Pancreas (tissue), 10 donors: ENCODE data around the gene COL5A1. TPM values are rescaled to one million over a fixed set of nuclear protein-coding genes. Genes with fewer than 3 reads are reported as not detected.
A peak's percentile ranks its signal among the peaks of the same experiment; 100 is the strongest.

Experiments used
- ATAC-seq, 4 donors: fragments of 200-7000 bp; cut with Tn5 transposase; one replicate each; pipeline versions ENCODE4 v1.8.0 to v1.9.1; 2020; ENCODE audit warnings: mild to moderate bottlenecking in 4 of 4, moderate library complexity in 4 of 4
- DNase-seq, 6 donors: peaks; one replicate each; pipeline ENCODE4 v3.0.0-alpha.2; 2020
- FAIRE-seq: peaks from 2 replicates; lab custom pipeline; 2012; peaks lifted over from hg19 to GRCh38; lab: Jason Lieb, UNC
- H3K27ac ChIP-seq, 4 donors: fragments of 200-600 bp; sonication (generic); 1 replicate in 3 of 4; 2 replicates in 1 of 4; pipeline versions ENCODE4 v1.5.0 to v1.8.0; 2020
- H3K27me3 ChIP-seq, 4 donors: fragments of 200-600 bp; one replicate each; pipeline ENCODE4 v1.8.0; 2021
- H3K36me3 ChIP-seq, 3 donors: fragments of 200-600 bp; sonication (generic) in 1 of 3; one replicate each; pipeline versions ENCODE4 v1.5.0 to v1.8.0; 2020 to 2021
- H3K4me1 ChIP-seq, 3 donors: fragments of 200-600 bp; one replicate each; pipeline ENCODE4 v1.8.0; 2021
- H3K4me3 ChIP-seq, 4 donors: fragments of 200-600 bp; sonication (generic) in 2 of 4; one replicate each; pipeline versions ENCODE4 v1.5.0 to v1.8.0; 2020 to 2021
- H3K9me3 ChIP-seq, 4 donors: fragments of 200-600 bp; one replicate each; pipeline ENCODE4 v1.8.0; 2021
- CTCF ChIP-seq, 4 donors: fragments of 200-600 bp; sonication (generic) in 3 of 4; IDR thresholded peaks; one replicate each; pipeline versions ENCODE4 v1.5.0 to v1.8.0; 2021; ENCODE audit warnings: antibody characterized with exemption in 4 of 4
- WGBS, 2 donors: extraction: QIAGEN DNeasy Blood & Tissue Kit; methylation state at CpG; one replicate each; pipeline ENCODE4 v1.1.7; 2013; 5-methylcytosine and 5-hydroxymethylcytosine counted together
- intact Hi-C, 3 donors: fragments of 100-400 bp; cut with DNase I; formaldehyde crosslinking; loops; one replicate each; pipeline versions ENCODE4 v1.11.1 to v1.14.2; 2022
- polyA plus RNA-seq, 2 donors: library from polyadenylated mRNA; stranded (reverse); fragments of 200-250 nt; gene quantifications; one replicate each; pipeline ENCODE4 v1.2.3, GENCODE V29; 2013
- total RNA-seq, 6 donors: library from RNA; stranded (reverse); fragmentation: NEBNext Ultra II Directional in 4 of 6; extraction: Animal tissue kit (Norgen Biotek cat#: 25700) in 4 of 6; gene quantifications; one replicate each; pipeline versions ENCODE4 v1.2.1 to v1.2.4, GENCODE V29; 2021 to 2023
- donor health status: healthy with polysubstance abuse.
- donor health status: DM: no; HTN: no; CAD: no; lungs with moderate emphysema.
- donor health status: DM: no; HTN: no; CAD: no.
- donor health status: control.
- donor health status: control.
- donor health status: Bipolar disorder and iron deficiency.
- donor health status: DM: yes; HTN: yes; CAD: no.
- donor health status: DM: no; HTN: no; CAD: no.
- donor health status: DM: no; HTN: no; CAD: no.
- donor health status: DM: yes; HTN: yes; CAD: no.

Gene COL5A1
- total and polyA plus RNA-seq, 8 donors = 1.2 to 62.8 (median 3.5) TPM

DNA sequence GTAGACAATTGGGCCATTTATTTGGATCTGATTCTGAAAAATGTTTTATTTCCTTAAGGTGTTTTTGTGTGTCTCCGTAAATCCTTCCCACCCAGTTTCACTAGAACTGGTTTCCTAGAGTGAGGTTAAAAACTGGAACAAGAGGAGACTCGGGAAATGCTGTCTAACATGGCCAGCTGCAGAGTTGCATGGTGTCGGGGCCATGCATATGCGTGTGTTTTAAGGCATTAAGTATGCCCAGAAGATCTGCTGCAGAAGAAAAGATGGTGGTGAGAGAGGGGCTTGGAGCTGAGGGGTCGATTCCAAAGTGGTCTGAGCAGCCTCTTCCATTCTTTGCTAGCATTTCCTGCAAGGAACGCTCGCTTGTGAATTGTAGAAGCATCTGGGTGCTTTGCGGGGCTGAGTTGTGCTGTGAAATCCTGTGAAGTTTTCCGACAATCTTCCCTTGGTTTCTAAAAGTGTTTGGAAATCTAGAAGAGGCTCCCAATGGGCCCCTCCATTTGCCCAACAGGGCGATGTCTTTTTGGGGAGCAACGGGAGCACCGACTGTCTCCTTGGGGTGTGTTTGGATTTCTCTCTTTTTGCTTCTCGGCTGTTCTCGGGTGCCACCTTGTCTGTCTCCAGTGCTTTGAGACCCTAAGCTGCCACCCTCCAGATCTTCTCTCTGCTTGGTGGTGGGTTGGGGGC lies 113.8 kb downstream of the COL5A1 start:
- ATAC-seq (no peak), DNase-seq (no peak), FAIRE-seq (no peak)
- Histone ChIP-seq H3K4me3 (no peak overlapping the region), H3K27me3 (no peaks in the 10 kb centered on the region), H3K4me1 (no peaks in the 10 kb centered on the region), H3K36me3 (no peaks in the 10 kb centered on the region), H3K27ac (no peak overlapping the region), H3K9me3 (no peaks in the 10 kb centered on the region)
- no peak for TF ChIP-seq CTCF (IDR thresholded peaks at IDR 0.05)
- WGBS, 2 donors = 81 to 86% methylated on average over 14 of the region's 14 CpGs
- intact Hi-C loops = no loop called here

GRCh38 chr9:134756098-134756497 lies 114.5 kb downstream of the COL5A1 start:
- no peak overlapping the region for H3K27ac ChIP-seq
- no peaks in the 10 kb centered on the region for H3K9me3 ChIP-seq
- no peaks in the 10 kb centered on the region for H3K36me3 ChIP-seq
- FAIRE-seq = no peak
- intact Hi-C loops = no loop called here
- 78 to 89% methylated on average over 10 of the region's 10 CpGs for WGBS, 2 donors
- no peak overlapping the region for H3K4me3 ChIP-seq
- no peaks in the 10 kb centered on the region for H3K27me3 ChIP-seq
- no peak for ATAC-seq
- DNase-seq = no peak
- no peak for TF ChIP-seq CTCF (IDR thresholded peaks at IDR 0.05)
- H3K4me1 ChIP-seq = no peaks in the 10 kb centered on the region

DNA sequence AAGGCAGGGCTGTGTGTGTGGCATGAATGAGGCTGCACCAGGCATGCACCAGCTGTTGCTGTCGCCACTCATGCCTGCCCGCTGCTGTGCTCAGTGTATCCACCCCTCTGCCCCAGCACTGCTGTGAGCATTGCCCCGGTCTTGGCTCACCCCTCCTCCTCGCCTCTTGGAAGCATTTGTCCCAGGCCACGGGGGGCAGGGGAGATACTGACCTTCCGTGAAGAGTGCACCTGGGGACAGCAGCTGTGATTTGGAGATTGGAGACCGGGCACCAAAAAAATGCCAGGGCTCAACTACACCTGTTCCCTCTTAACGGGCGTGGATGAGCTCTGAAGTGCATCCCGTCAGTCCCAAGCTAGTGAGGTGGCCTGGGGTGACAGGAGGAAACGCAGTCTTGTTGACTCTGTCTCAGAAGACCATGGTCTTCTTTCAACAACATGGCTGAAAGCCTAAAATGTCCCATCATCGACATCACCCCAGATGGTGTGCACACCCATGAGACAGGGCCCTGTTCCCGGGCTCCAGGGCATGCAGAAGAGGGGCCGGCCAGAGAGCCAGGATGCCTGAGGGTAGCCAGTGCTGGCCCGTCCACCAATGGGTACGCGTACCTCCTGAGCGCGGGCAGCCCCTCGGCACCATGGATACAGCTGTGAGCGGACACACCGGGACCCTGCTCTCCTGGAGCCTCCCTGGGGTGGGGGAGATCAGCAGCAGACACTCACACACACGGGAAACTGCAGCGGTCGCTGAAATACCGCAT lies 115.8 kb downstream of the COL5A1 start:
- intact Hi-C loops = no loop called here
- WGBS, 2 donors = 75 to 83% methylated on average over 26 of the region's 26 CpGs
- no peaks in the 10 kb centered on the region for H3K27me3 ChIP-seq
- H3K36me3 ChIP-seq = no peaks in the 10 kb centered on the region
- no peaks in the 10 kb centered on the region for H3K4me1 ChIP-seq
- TF ChIP-seq CTCF (IDR thresholded peaks at IDR 0.05) = no peak
- ATAC-seq (no peak), DNase-seq (peak in 1 of 6 donors; percentile 50), FAIRE-seq (no peak)
- no peak overlapping the region for H3K27ac ChIP-seq
- no peak overlapping the region for H3K4me3 ChIP-seq
- no peaks in the 10 kb centered on the region for H3K9me3 ChIP-seq

DNA sequence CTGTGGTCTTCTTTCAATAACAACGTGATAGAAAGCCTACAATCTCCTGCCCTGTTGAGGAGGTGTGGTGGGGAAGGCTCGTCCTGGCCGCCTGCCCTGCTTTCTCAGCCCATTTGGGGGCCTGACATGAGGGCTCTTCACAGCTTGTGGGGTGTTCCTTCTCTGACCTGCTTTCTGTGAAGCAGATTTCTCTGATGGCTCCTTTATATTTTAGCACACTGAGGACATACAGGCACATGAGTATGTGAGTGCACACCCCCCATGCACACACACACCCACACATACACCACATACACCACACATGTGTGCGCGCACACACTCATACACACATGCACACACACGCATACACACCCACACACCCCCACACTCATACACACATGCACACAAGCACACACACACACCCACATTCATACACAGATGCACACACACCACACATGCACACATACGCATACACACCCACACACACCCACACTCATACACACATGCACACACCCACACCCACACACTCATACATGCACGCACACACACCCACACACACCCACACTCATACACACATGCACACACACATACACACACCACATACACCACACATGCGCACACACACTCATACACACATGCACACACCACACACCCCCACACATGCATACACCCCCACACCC lies 117.5 kb downstream of the COL5A1 start:
- no peak for TF ChIP-seq CTCF (IDR thresholded peaks at IDR 0.05)
- Histone ChIP-seq H3K9me3 (no peaks in the 10 kb centered on the region), H3K27ac (no peak overlapping the region), H3K36me3 (no peaks in the 10 kb centered on the region), H3K4me3 (no peak overlapping the region), H3K4me1 (no peaks in the 10 kb centered on the region), H3K27me3 (no peaks in the 10 kb centered on the region)
- FAIRE-seq = no peak
- DNase-seq = no peak
- ATAC-seq = no peak
- WGBS, 2 donors = 70 to 75% methylated on average over 9 of the region's 9 CpGs
- intact Hi-C loops = no loop called here
